Measurements from ENCODE around the gene PTPN3.

GRCh38 chr9:109355564-109356297 is 142.4 kb downstream of the PTPN3 start:
- TF ChIP-seq ARNTL (CRISPR knock-in tag; IDR thresholded peaks at IDR 0.05; ENCODE audit: borderline replicate concordance, low read depth) = no peak
- no peak for TF ChIP-seq CREB5 (CRISPR knock-in tag; IDR thresholded peaks at IDR 0.05; ENCODE audit: low read depth)
- no peak for TF ChIP-seq CSRNP3 (CRISPR knock-in tag; IDR thresholded peaks at IDR 0.05)
- no peak for TF ChIP-seq ZFP30 (CRISPR knock-in tag; IDR thresholded peaks at IDR 0.05)
